Measurements from ENCODE around the gene CD58. TPM values are rescaled to one million over a fixed set of nuclear protein-coding genes. Genes with fewer than 3 reads are reported as not detected.

The CD58 gene
- total RNA-seq, 1 experiment from 2014 or later = 18.9 TPM

GRCh38 chr1:116580446-116581322 is 9.9 kb upstream of the CD58 start:
- H3K36me3 Mint-ChIP-seq (ENCODE audit: insufficient read depth, unreplicated experiment) = no peaks in the 10 kb centered on the region
- TF ChIP-seq CTCF (IDR thresholded peaks at IDR 0.05; ENCODE audit: unreplicated experiment) = no peak
- H3K27me3 Mint-ChIP-seq (ENCODE audit: unreplicated experiment) = no peaks in the 10 kb centered on the region
- H3K27ac Mint-ChIP-seq (ENCODE audit: unreplicated experiment) = no peak overlapping the region
- no peaks in the 10 kb centered on the region for H3K4me1 Mint-ChIP-seq (ENCODE audit: low read depth, unreplicated experiment)
- H3K9me3 Mint-ChIP-seq (ENCODE audit: low read depth, unreplicated experiment) = no peaks in the 10 kb centered on the region
- intact Hi-C loops (cut with micrococcal nuclease; ENCODE audit: unreplicated experiment) = no loop called here
- CTCF ChIA-PET = no interaction called here
- no peak for DNase-seq
- BruUV-seq (replicated peaks) = no TSS peak
- no peak overlapping the region for H3K4me3 Mint-ChIP-seq (ENCODE audit: low read depth, unreplicated experiment)

GRCh38 chr1:116579259-116579875 is 8.5 kb upstream of the CD58 start:
- TF ChIP-seq CTCF (IDR thresholded peaks at IDR 0.05; ENCODE audit: unreplicated experiment) = no peak
- Mint-ChIP-seq H3K4me1 (ENCODE audit: low read depth, unreplicated experiment) (no peaks in the 10 kb centered on the region), H3K4me3 (ENCODE audit: low read depth, unreplicated experiment) (no peak overlapping the region), H3K27me3 (ENCODE audit: unreplicated experiment) (no peaks in the 10 kb centered on the region), H3K27ac (ENCODE audit: unreplicated experiment) (no peak overlapping the region), H3K36me3 (ENCODE audit: insufficient read depth, unreplicated experiment) (no peaks in the 10 kb centered on the region), H3K9me3 (ENCODE audit: low read depth, unreplicated experiment) (no peaks in the 10 kb centered on the region)
- CTCF ChIA-PET = no interaction called here
- intact Hi-C loops (cut with micrococcal nuclease; ENCODE audit: unreplicated experiment) = loop anchor here (5.0 kb wide), 1 partner anchor 238 kb away; no protein-coding TSS in a partner anchor
- no peak for DNase-seq
- BruUV-seq (replicated peaks) = no TSS peak

GRCh38 chr1:116578581-116578980 is 7.8 kb upstream of the CD58 start:
- CTCF ChIA-PET = no interaction called here
- H3K27me3 Mint-ChIP-seq (ENCODE audit: unreplicated experiment) = no peaks in the 10 kb centered on the region
- H3K4me3 Mint-ChIP-seq (ENCODE audit: low read depth, unreplicated experiment) = no peak overlapping the region
- no peak for DNase-seq
- peaks cover 6% of the 10 kb centered on the region for H3K4me1 Mint-ChIP-seq (ENCODE audit: low read depth, unreplicated experiment)
- no peaks in the 10 kb centered on the region for H3K36me3 Mint-ChIP-seq (ENCODE audit: insufficient read depth, unreplicated experiment)
- no peak for TF ChIP-seq CTCF (IDR thresholded peaks at IDR 0.05; ENCODE audit: unreplicated experiment)
- no peak overlapping the region for H3K27ac Mint-ChIP-seq (ENCODE audit: unreplicated experiment)
- no TSS peak for BruUV-seq (replicated peaks)
- intact Hi-C loops (cut with micrococcal nuclease; ENCODE audit: unreplicated experiment) = loop anchor here (5.0 kb wide), 1 partner anchor 239 kb away; no protein-coding TSS in a partner anchor
- H3K9me3 Mint-ChIP-seq (ENCODE audit: low read depth, unreplicated experiment) = no peaks in the 10 kb centered on the region

- no peak for DNase-seq
- Mint-ChIP-seq H3K27me3 (ENCODE audit: unreplicated experiment) (no peaks in the 10 kb centered on the region), H3K36me3 (ENCODE audit: insufficient read depth, unreplicated experiment) (no peaks in the 10 kb centered on the region), H3K27ac (ENCODE audit: unreplicated experiment) (no peak overlapping the region), H3K4me3 (ENCODE audit: low read depth, unreplicated experiment) (no peak overlapping the region), H3K9me3 (ENCODE audit: low read depth, unreplicated experiment) (no peaks in the 10 kb centered on the region), H3K4me1 (ENCODE audit: low read depth, unreplicated experiment) (peaks cover 6% of the 10 kb centered on the region)
- no peak for TF ChIP-seq CTCF (IDR thresholded peaks at IDR 0.05; ENCODE audit: unreplicated experiment)
- CTCF ChIA-PET = no interaction called here
- intact Hi-C loops (cut with micrococcal nuclease; ENCODE audit: unreplicated experiment) = loop anchor here (5.0 kb wide), 1 partner anchor 239 kb away; no protein-coding TSS in a partner anchor
- BruUV-seq (replicated peaks) = no TSS peak
These were observed 7.0 kb upstream of the CD58 start for GRCh38 chr1:116577759-116578314.

Data from Calu3 (cell line).